GM12864 (cell line): Measurements from ENCODE around the gene LCAT.
"Not testable (repeated sequence)": the region's sequence is repeated elsewhere in the genome, so short reads cannot be mapped to it uniquely, and the experiment has no call there.

Source experiments
- DNase-seq: peaks from one replicate; pipeline ENCODE4 v3.0.0-alpha.2; 2011; ENCODE audit warnings: low read depth
- H3K4me3 ChIP-seq: 2 replicates; pipeline ENCODE4 v1.5.1; 2011; ENCODE audit warnings: mild to moderate bottlenecking, low read depth, low read length, control low read depth
- TF ChIP-seq, protein P1 (sequence below): IDR thresholded peaks from 2 replicates; pipeline ENCODE4 v1.5.1; 2011; ENCODE audit warnings: low read depth, mild to moderate bottlenecking, moderate library complexity, low read length, control low read depth, inconsistent platforms; ENCODE audit errors: missing control alignments

The LCAT gene

DNA sequence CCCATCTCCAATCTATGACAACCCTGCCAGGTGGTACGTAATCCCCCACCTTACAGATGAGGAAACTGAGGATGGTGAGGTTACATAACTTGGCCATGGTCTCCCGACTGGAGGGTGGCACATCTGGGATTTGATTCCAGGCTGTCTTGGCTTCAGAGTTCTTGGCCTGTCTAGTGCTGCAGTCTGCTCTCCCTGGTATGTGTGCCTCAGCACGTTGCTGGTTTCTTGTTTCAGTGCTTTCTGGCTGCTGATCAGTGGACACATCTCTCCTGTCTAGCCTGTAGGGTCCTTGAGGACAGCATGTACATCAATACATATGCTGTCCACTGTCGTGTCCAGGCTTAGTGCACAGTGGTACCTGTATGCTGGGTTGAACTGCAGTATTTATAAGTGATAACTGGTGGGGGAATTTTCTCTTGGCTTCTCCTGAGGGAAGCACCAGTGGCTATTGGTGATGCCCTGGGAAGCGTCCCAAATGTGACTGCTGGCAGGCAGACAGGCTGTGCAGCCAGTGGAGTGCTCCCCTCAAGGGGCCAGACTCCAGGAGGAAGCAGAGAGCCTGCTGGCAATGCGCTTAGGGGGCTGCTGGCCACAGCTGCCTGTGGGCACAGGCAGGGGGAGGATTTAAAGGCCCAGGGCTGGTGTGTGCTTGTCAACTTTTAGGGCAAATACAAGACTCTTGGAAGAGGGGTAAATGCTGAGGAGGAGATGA lies 26.6 kb downstream of the LCAT start:
- no peak for DNase-seq
- H3K4me3 ChIP-seq, result no peak overlapping the region
- TF ChIP-seq, protein P1, sequence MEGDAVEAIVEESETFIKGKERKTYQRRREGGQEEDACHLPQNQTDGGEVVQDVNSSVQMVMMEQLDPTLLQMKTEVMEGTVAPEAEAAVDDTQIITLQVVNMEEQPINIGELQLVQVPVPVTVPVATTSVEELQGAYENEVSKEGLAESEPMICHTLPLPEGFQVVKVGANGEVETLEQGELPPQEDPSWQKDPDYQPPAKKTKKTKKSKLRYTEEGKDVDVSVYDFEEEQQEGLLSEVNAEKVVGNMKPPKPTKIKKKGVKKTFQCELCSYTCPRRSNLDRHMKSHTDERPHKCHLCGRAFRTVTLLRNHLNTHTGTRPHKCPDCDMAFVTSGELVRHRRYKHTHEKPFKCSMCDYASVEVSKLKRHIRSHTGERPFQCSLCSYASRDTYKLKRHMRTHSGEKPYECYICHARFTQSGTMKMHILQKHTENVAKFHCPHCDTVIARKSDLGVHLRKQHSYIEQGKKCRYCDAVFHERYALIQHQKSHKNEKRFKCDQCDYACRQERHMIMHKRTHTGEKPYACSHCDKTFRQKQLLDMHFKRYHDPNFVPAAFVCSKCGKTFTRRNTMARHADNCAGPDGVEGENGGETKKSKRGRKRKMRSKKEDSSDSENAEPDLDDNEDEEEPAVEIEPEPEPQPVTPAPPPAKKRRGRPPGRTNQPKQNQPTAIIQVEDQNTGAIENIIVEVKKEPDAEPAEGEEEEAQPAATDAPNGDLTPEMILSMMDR, result no peak

DNA sequence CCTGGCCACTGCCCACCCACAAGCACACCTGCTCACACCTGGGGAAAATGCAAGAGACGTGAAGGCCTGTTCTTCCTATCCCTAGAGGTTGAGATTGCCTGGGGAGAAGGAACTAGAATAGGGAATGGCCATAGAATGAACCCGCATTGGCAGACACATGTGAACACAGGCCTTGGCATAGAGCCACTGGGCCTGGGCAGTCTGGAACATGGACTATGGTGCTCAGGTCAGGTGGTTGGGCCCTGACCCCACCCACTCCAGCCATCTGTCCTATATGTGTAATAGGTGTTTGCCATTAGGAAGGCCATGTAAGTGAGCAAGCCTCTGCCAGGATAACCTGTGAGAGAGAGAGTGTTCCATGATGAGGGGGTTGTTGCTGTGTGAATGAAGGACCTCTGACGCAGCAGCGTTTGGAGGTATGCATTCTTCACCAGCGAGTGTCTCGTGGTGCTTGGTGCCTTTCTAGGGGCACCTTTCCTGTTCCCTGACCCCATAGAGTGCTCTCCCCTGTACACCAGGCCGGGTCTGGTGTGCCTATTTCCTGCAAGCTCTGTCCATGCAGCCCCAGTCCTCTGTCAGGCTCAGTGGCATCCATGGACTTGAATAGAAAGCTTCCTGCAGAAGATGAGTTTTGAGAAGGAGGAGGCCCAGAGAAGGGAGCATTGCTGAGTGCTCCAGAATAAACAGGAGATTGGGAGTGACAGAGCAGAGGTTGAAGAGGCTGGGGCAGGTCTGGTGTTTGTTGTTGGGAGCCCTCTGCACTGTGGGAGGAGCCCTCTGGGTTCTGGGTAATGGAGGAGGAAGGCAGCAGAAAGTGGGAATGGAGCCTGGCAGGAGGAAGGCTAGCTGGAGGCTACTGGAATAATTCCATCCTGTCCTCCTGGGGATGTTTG lies 27.8 kb downstream of the LCAT start:
- no peak for DNase-seq
- TF ChIP-seq, protein P1, result no peak
- no peak overlapping the region for H3K4me3 ChIP-seq

DNA sequence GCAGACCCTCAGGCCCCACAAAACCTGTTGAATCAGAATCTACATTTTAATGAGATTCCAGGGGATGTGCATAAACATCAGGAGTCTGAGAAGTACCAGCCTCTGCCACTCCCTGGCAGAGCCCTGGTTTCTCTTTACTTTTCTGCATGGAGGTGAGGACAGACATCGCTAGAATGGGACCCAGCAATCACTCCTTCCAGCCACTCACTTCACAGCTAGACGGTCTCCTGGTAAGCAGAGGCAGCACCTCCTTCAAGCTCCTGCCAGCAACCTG lies 28.5 kb downstream of the LCAT start:
- not testable (repeated sequence) for H3K4me3 ChIP-seq, DNase-seq

DNA sequence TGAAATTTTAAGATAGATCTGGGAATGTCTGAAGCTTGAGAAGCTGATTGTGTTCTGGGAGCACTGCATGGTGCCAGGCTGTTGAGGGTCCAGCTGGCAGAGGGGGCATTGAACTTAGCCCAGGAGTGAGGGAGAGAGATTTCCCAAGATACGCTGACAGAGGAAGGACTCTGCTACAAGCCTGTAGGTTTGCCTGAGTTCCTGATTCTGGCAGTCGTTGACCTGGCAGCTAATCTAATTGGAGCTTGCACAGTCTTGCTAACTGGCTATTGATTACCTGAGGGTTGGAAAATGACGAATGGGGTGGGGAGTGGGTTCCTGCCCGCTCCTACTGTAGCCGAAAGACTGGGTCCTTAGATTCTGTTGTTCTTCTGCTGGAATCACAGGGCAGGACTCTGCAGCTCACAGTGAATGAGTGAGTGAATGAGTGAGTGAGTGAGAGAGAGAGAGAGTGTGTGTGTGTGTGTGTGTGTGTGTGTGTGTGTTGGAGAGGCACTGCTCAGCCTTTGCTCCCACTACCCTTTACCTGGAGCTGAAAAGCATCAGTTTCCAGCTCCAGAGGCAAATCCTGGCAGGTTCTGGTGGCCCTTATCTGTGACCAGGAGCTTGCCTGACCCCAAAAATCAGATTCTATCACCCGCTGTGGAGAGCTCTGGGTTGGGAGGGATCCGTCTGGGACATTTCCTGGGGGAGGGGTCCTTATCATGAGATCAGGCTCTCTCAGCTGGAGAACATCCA lies 29.0 kb downstream of the LCAT start:
- DNase-seq, result no peak
- no peak overlapping the region for H3K4me3 ChIP-seq
- TF ChIP-seq, protein P1, result no peak

DNA sequence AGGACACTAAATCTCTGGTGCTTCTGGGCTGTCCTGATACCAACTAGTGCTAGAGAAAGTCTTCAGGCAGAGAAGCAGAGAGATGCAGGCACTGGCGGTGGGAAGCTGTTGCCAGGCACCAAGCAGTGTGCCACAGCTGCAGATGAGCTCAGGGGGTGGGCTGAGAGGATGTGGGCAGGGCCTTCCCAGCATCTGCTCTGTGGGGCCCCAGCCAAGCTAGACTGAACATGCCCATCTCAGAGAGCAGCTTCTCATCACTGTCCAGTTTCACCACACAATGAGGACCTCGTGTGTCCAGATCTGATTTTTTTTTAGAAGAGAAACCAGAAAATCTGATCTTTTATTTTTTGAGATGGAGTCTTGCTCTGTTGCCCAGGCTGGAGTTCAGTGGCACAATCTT lies 33.8 kb downstream of the LCAT start:
- H3K4me3 ChIP-seq, result no peak overlapping the region
- DNase-seq, result no peak
- TF ChIP-seq, protein P1, result no peak

DNA sequence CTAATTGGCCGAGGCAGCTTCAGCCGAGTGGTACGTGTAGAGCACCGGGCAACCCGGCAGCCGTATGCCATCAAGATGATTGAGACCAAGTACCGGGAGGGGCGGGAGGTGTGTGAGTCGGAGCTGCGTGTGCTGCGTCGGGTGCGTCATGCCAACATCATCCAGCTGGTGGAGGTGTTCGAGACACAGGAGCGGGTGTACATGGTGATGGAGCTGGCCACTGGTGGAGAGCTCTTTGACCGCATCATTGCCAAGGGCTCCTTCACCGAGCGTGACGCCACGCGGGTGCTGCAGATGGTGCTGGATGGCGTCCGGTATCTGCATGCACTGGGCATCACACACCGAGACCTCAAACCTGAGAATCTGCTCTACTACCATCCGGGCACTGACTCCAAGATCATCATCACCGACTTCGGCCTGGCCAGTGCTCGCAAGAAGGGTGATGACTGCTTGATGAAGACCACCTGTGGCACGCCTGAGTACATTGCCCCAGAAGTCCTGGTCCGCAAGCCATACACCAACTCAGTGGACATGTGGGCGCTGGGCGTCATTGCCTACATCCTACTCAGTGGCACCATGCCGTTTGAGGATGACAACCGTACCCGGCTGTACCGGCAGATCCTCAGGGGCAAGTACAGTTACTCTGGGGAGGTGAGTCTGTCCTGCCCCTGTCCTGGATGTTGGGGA lies 34.7 kb downstream of the LCAT start:
- DNase-seq, result no peak
- TF ChIP-seq, protein P1, result no peak
- no peak overlapping the region for H3K4me3 ChIP-seq
